ENCODE results near the gene CACNA2D3.

Gene CACNA2D3

GRCh38 chr3:54169524-54169923 is 47.2 kb downstream of the CACNA2D3 start:
- Mint-ChIP-seq H3K36me3 (ENCODE audit: low read depth) (no peaks in the 10 kb centered on the region), H3K9me3 (no peaks in the 10 kb centered on the region), H3K4me3 (no peak overlapping the region), H3K27ac (no peak overlapping the region), H3K27me3 (no peaks in the 10 kb centered on the region), H3K4me1 (ENCODE audit: low read depth) (no peaks in the 10 kb centered on the region)
- intact Hi-C loops (cut with micrococcal nuclease): no loop called here

GRCh38 chr3:54171509-54171908 is 49.2 kb downstream of the CACNA2D3 start:
- Mint-ChIP-seq H3K4me1 (ENCODE audit: low read depth) (no peaks in the 10 kb centered on the region), H3K4me3 (no peak overlapping the region), H3K36me3 (ENCODE audit: low read depth) (no peaks in the 10 kb centered on the region), H3K9me3 (no peaks in the 10 kb centered on the region), H3K27ac (no peak overlapping the region), H3K27me3 (no peaks in the 10 kb centered on the region)
- intact Hi-C loops (cut with micrococcal nuclease): no loop called here

GRCh38 chr3:54171951-54172350 is 49.6 kb downstream of the CACNA2D3 start:
- Mint-ChIP-seq H3K4me1 (ENCODE audit: low read depth) (no peaks in the 10 kb centered on the region), H3K27ac (no peak overlapping the region), H3K36me3 (ENCODE audit: low read depth) (no peaks in the 10 kb centered on the region), H3K9me3 (no peaks in the 10 kb centered on the region), H3K4me3 (no peak overlapping the region), H3K27me3 (no peaks in the 10 kb centered on the region)
- intact Hi-C loops (cut with micrococcal nuclease): no loop called here

GRCh38 chr3:54173371-54173770 is 51.0 kb downstream of the CACNA2D3 start:
- Mint-ChIP-seq H3K4me1 (ENCODE audit: low read depth) (no peaks in the 10 kb centered on the region), H3K27ac (no peak overlapping the region), H3K4me3 (no peak overlapping the region), H3K9me3 (no peaks in the 10 kb centered on the region), H3K36me3 (ENCODE audit: low read depth) (no peaks in the 10 kb centered on the region), H3K27me3 (no peaks in the 10 kb centered on the region)
- intact Hi-C loops (cut with micrococcal nuclease): no loop called here

- Mint-ChIP-seq H3K27ac (no peak overlapping the region), H3K4me1 (ENCODE audit: low read depth) (no peaks in the 10 kb centered on the region), H3K9me3 (no peaks in the 10 kb centered on the region), H3K4me3 (no peak overlapping the region), H3K36me3 (ENCODE audit: low read depth) (no peaks in the 10 kb centered on the region), H3K27me3 (no peaks in the 10 kb centered on the region)
- intact Hi-C loops (cut with micrococcal nuclease): no loop called here
Observed at GRCh38 chr3:54176106-54176505, 53.8 kb downstream of the CACNA2D3 start.

GRCh38 chr3:54177816-54178215 is 55.5 kb downstream of the CACNA2D3 start:
- Mint-ChIP-seq H3K27ac (no peak overlapping the region), H3K9me3 (no peaks in the 10 kb centered on the region), H3K36me3 (ENCODE audit: low read depth) (no peaks in the 10 kb centered on the region), H3K4me1 (ENCODE audit: low read depth) (no peaks in the 10 kb centered on the region), H3K27me3 (no peaks in the 10 kb centered on the region), H3K4me3 (no peak overlapping the region)
- intact Hi-C loops (cut with micrococcal nuclease): no loop called here

- Mint-ChIP-seq H3K27ac (no peak overlapping the region), H3K36me3 (ENCODE audit: low read depth) (no peaks in the 10 kb centered on the region), H3K4me3 (no peak overlapping the region), H3K4me1 (ENCODE audit: low read depth) (no peaks in the 10 kb centered on the region), H3K9me3 (no peaks in the 10 kb centered on the region), H3K27me3 (no peaks in the 10 kb centered on the region)
- intact Hi-C loops (cut with micrococcal nuclease): no loop called here
Observed at GRCh38 chr3:54178376-54178775, 56.0 kb downstream of the CACNA2D3 start.

GRCh38 chr3:54180921-54181320 is 58.6 kb downstream of the CACNA2D3 start:
- Mint-ChIP-seq H3K4me1 (ENCODE audit: low read depth) (no peaks in the 10 kb centered on the region), H3K9me3 (no peaks in the 10 kb centered on the region), H3K4me3 (no peak overlapping the region), H3K27me3 (no peaks in the 10 kb centered on the region), H3K27ac (no peak overlapping the region), H3K36me3 (ENCODE audit: low read depth) (no peaks in the 10 kb centered on the region)
- intact Hi-C loops (cut with micrococcal nuclease): no loop called here

- no peak overlapping the region for H3K27ac Mint-ChIP-seq
- H3K9me3 Mint-ChIP-seq: no peaks in the 10 kb centered on the region
- no peaks in the 10 kb centered on the region for H3K27me3 Mint-ChIP-seq
- H3K36me3 Mint-ChIP-seq (ENCODE audit: low read depth): no peaks in the 10 kb centered on the region
- intact Hi-C loops (cut with micrococcal nuclease): no loop called here
- no peak overlapping the region for H3K4me3 Mint-ChIP-seq
- no peaks in the 10 kb centered on the region for H3K4me1 Mint-ChIP-seq (ENCODE audit: low read depth)
Observed at GRCh38 chr3:54182242-54182641, 59.9 kb downstream of the CACNA2D3 start.

GRCh38 chr3:54185740-54186139 is 63.4 kb downstream of the CACNA2D3 start:
- H3K27me3 Mint-ChIP-seq: no peaks in the 10 kb centered on the region
- no peak overlapping the region for H3K4me3 Mint-ChIP-seq
- H3K27ac Mint-ChIP-seq: no peak overlapping the region
- no peaks in the 10 kb centered on the region for H3K4me1 Mint-ChIP-seq (ENCODE audit: low read depth)
- no peaks in the 10 kb centered on the region for H3K9me3 Mint-ChIP-seq
- intact Hi-C loops (cut with micrococcal nuclease): no loop called here
- no peaks in the 10 kb centered on the region for H3K36me3 Mint-ChIP-seq (ENCODE audit: low read depth)

GRCh38 chr3:54188176-54188791 is 65.9 kb downstream of the CACNA2D3 start:
- Mint-ChIP-seq H3K4me3 (no peak overlapping the region), H3K27ac (no peak overlapping the region), H3K36me3 (ENCODE audit: low read depth) (no peaks in the 10 kb centered on the region), H3K4me1 (ENCODE audit: low read depth) (no peaks in the 10 kb centered on the region), H3K9me3 (no peaks in the 10 kb centered on the region), H3K27me3 (no peaks in the 10 kb centered on the region)
- intact Hi-C loops (cut with micrococcal nuclease): no loop called here

GRCh38 chr3:54191220-54191619 is 68.9 kb downstream of the CACNA2D3 start:
- Mint-ChIP-seq H3K9me3 (no peaks in the 10 kb centered on the region), H3K27me3 (no peaks in the 10 kb centered on the region), H3K36me3 (ENCODE audit: low read depth) (no peaks in the 10 kb centered on the region), H3K4me3 (no peak overlapping the region), H3K4me1 (ENCODE audit: low read depth) (no peaks in the 10 kb centered on the region), H3K27ac (no peak overlapping the region)
- intact Hi-C loops (cut with micrococcal nuclease): no loop called here

GRCh38 chr3:54192026-54192425 is 69.7 kb downstream of the CACNA2D3 start:
- H3K27me3 Mint-ChIP-seq: no peaks in the 10 kb centered on the region
- H3K9me3 Mint-ChIP-seq: no peaks in the 10 kb centered on the region
- intact Hi-C loops (cut with micrococcal nuclease): no loop called here
- H3K4me3 Mint-ChIP-seq: no peak overlapping the region
- H3K36me3 Mint-ChIP-seq (ENCODE audit: low read depth): no peaks in the 10 kb centered on the region
- no peak overlapping the region for H3K27ac Mint-ChIP-seq
- H3K4me1 Mint-ChIP-seq (ENCODE audit: low read depth): no peaks in the 10 kb centered on the region

- Mint-ChIP-seq H3K27me3 (no peaks in the 10 kb centered on the region), H3K4me3 (no peak overlapping the region), H3K9me3 (no peaks in the 10 kb centered on the region)
Observed at GRCh38 chr3:54193093-54193492, 70.7 kb downstream of the CACNA2D3 start.

GRCh38 chr3:54196360-54196991 is 74.1 kb downstream of the CACNA2D3 start:
- Mint-ChIP-seq H3K4me3 (no peak overlapping the region), H3K9me3 (no peaks in the 10 kb centered on the region), H3K27me3 (no peaks in the 10 kb centered on the region), H3K27ac (no peak overlapping the region), H3K4me1 (ENCODE audit: low read depth) (no peaks in the 10 kb centered on the region), H3K36me3 (ENCODE audit: low read depth) (no peaks in the 10 kb centered on the region)
- intact Hi-C loops (cut with micrococcal nuclease): no loop called here

More at GRCh38 chr3:54193093-54193492, 70.7 kb downstream of the CACNA2D3 start:
- intact Hi-C loops (cut with micrococcal nuclease): no loop called here
- Mint-ChIP-seq H3K27ac (no peak overlapping the region), H3K4me1 (ENCODE audit: low read depth) (no peaks in the 10 kb centered on the region), H3K36me3 (ENCODE audit: low read depth) (no peaks in the 10 kb centered on the region)

Data from dendritic cell treated with granulocyte-macrophage colony-stimulating factor and Interleukin-4, amounts not matched to agents 40 ng/mL and 50 ng/mL, for 4 days (primary cell).